H1 (cell line): ENCODE measurements around the gene NSFL1C. TPM values are rescaled to one million over a fixed set of nuclear protein-coding genes. Genes with fewer than 3 reads are reported as not detected.

Experiments
- CTCF ChIA-PET: fragments of 300-600 bp; sonication (Branson Sonifier 250); formaldehyde crosslinking; loops from one replicate; lab custom pipeline; 2021; ENCODE audit not compliant: partially characterized antibody; lab: Charles Lee
- POLR2A ChIA-PET: fragments of 300-600 bp; sonication (Branson Sonifier 250); formaldehyde crosslinking; loops from one replicate; lab custom pipeline; 2021; ENCODE audit warnings: inconsistent platforms; ENCODE audit not compliant: partially characterized antibody; lab: Charles Lee
- DNase-seq, 2 experiments: peaks; one replicate each; pipeline versions ENCODE4 v3.0.0 to v3.0.0-alpha.2; 2010 to 2022; ENCODE audit warnings: low spot score in 2 of 2, low read depth in 1 of 2, mixed read lengths in 1 of 2
- FAIRE-seq: peaks from 2 replicates; lab custom pipeline; 2011; peaks lifted over from hg19 to GRCh38; lab: Jason Lieb, UNC
- H2AFZ ChIP-seq: 2 replicates; pipeline ENCODE4 v1.8.1; 2012; ENCODE audit warnings: low read length, inconsistent platforms
- H2AK5ac ChIP-seq: 2 replicates; pipeline ENCODE4 v1.6.1; 2013; ENCODE audit warnings: low read depth, low read length
- H2BK120ac ChIP-seq: replicated peaks from 2 replicates; pipeline ENCODE3; 2013; ENCODE audit warnings: low read depth, low read length, inconsistent platforms
- H2BK12ac ChIP-seq: 2 replicates; pipeline ENCODE4 v1.6.1; 2013; ENCODE audit warnings: low read depth, low read length
- H2BK15ac ChIP-seq: 2 replicates; pipeline ENCODE4 v1.6.1; 2013; ENCODE audit warnings: low read length
- H2BK20ac ChIP-seq: 2 replicates; pipeline ENCODE4 v1.6.1; 2013; ENCODE audit warnings: low read length
- H2BK5ac ChIP-seq: 2 replicates; pipeline ENCODE4 v1.6.1; 2013; ENCODE audit warnings: low read depth, low read length
- H3K14ac ChIP-seq: 2 replicates; pipeline ENCODE4 v1.6.1; 2013; ENCODE audit warnings: inconsistent platforms; ENCODE audit not compliant: insufficient read length
- H3K18ac ChIP-seq: 2 replicates; pipeline ENCODE4 v1.6.1; 2013; ENCODE audit warnings: low read length; ENCODE audit errors: extremely low read depth
- H3K23ac ChIP-seq: 2 replicates; pipeline ENCODE4 v1.6.1; 2013; ENCODE audit warnings: inconsistent platforms; ENCODE audit not compliant: insufficient read length
- H3K23me2 ChIP-seq: 2 replicates; pipeline ENCODE4 v1.6.1; 2013; ENCODE audit warnings: low read depth, low read length
- H3K27ac ChIP-seq: 2 replicates; pipeline ENCODE4 v1.6.1; 2011; ENCODE audit warnings: low read depth, low read length, inconsistent platforms
- H3K27me3 ChIP-seq, 4 experiments: replicated peaks in 1 of 4; 1 replicate in 1 of 4; 2 replicates in 3 of 4; pipeline versions ENCODE4 v1.6.1 to v1.8.1; 2011 to 2013; ENCODE audit warnings: low read length in 3 of 4, mild to moderate bottlenecking in 3 of 4, inconsistent platforms in 2 of 4, mixed read lengths in 2 of 4, moderate library complexity in 1 of 4; ENCODE audit not compliant: control insufficient read depth in 3 of 4, insufficient read depth in 3 of 4; ENCODE audit errors: extremely low read depth in 1 of 4
- H3K36me3 ChIP-seq, 4 experiments: 2 replicates each; pipeline versions ENCODE4 v1.6.1 to v1.8.1; 2011 to 2013; ENCODE audit warnings: mild to moderate bottlenecking in 4 of 4, low read length in 3 of 4, moderate library complexity in 2 of 4, control low read depth in 1 of 4, inconsistent platforms in 1 of 4; ENCODE audit not compliant: insufficient read depth in 4 of 4, control insufficient read depth in 2 of 4
- H3K4ac ChIP-seq: replicated peaks from 2 replicates; pipeline ENCODE3; 2013; ENCODE audit warnings: low read length, low read depth, mixed read lengths, inconsistent platforms; ENCODE audit not compliant: insufficient read length
- H3K4me1 ChIP-seq, 4 experiments: replicated peaks in 1 of 4; 1 replicate in 1 of 4; 2 replicates in 3 of 4; pipeline versions ENCODE4 v1.6.1 to v1.8.1; 2011 to 2013; ENCODE audit warnings: low read length in 3 of 4, inconsistent platforms in 2 of 4, mixed read lengths in 1 of 4; ENCODE audit not compliant: insufficient read depth in 4 of 4, control insufficient read depth in 3 of 4
- H3K4me2 ChIP-seq, 2 experiments: 2 replicates each; pipeline versions ENCODE4 v1.6.1 to v1.8.1; 2011 to 2013; ENCODE audit warnings: low read depth in 2 of 2, low read length in 2 of 2, control low read depth in 1 of 2, inconsistent platforms in 1 of 2, mild to moderate bottlenecking in 1 of 2; ENCODE audit not compliant: insufficient read depth in 1 of 2
- H3K4me3 ChIP-seq, 4 experiments: fragments of 200-600, 300-600 bp in 1 of 4; sonication (generic), shearing (Covaris generic), sonication (Bioruptor Twin) in 1 of 4; 2 replicates each; pipeline versions ENCODE4 v1.5.1 to v1.8.1; 2011 to 2016; ENCODE audit warnings: low read length in 4 of 4, low read depth in 3 of 4, control low read depth in 2 of 4, inconsistent platforms in 2 of 4, mild to moderate bottlenecking in 2 of 4, mixed read lengths in 1 of 4, moderate library complexity in 1 of 4; ENCODE audit not compliant: insufficient read depth in 2 of 4; ENCODE audit errors: extremely low read depth in 1 of 4
- H3K56ac ChIP-seq: replicated peaks from 2 replicates; pipeline ENCODE3; 2013; ENCODE audit warnings: low read depth, mild to moderate bottlenecking, mixed read lengths, low read length, inconsistent platforms; ENCODE audit not compliant: insufficient read length
- H3K79me1 ChIP-seq: 2 replicates; pipeline ENCODE4 v1.6.1; 2013; ENCODE audit warnings: low read depth, low read length, control low read depth
- H3K79me2 ChIP-seq, 2 experiments: 2 replicates each; pipeline versions ENCODE4 v1.6.1 to v1.8.1; 2012 to 2013; ENCODE audit warnings: low read length in 2 of 2, mild to moderate bottlenecking in 2 of 2, inconsistent platforms in 1 of 2; ENCODE audit not compliant: insufficient read depth in 2 of 2, control insufficient read depth in 1 of 2
- H3K9ac ChIP-seq, 4 experiments: replicated peaks in 1 of 4; 1 replicate in 1 of 4; 2 replicates in 3 of 4; pipeline versions ENCODE4 v1.6.1 to v1.8.1; 2011 to 2013; ENCODE audit warnings: low read depth in 3 of 4, low read length in 3 of 4, control low read depth in 2 of 4, mild to moderate bottlenecking in 2 of 4, moderate library complexity in 2 of 4, inconsistent platforms in 1 of 4; ENCODE audit errors: extremely low read depth in 1 of 4
- H3K9me3 ChIP-seq, 2 experiments: 2 replicates each; pipeline versions ENCODE4 v1.6.1 to v1.8.1; 2012 to 2013; ENCODE audit warnings: mild to moderate bottlenecking in 2 of 2, moderate library complexity in 2 of 2, control low read depth in 1 of 2, inconsistent platforms in 1 of 2, low read depth in 1 of 2, low read length in 1 of 2, mixed read lengths in 1 of 2; ENCODE audit not compliant: insufficient read depth in 2 of 2
- H4K20me1 ChIP-seq, 2 experiments: replicated peaks in 1 of 2; 2 replicates each; pipeline versions ENCODE3 to v1.8.1; 2011 to 2013; ENCODE audit warnings: inconsistent platforms in 2 of 2, low read length in 2 of 2, mild to moderate bottlenecking in 1 of 2; ENCODE audit not compliant: insufficient read depth in 2 of 2, control insufficient read depth in 1 of 2
- H4K5ac ChIP-seq: 2 replicates; pipeline ENCODE4 v1.6.1; 2013; ENCODE audit warnings: low read length, low read depth, mixed read lengths, inconsistent platforms; ENCODE audit not compliant: insufficient read length
- H4K8ac ChIP-seq: 2 replicates; pipeline ENCODE4 v1.8.0; 2013; ENCODE audit warnings: mild to moderate bottlenecking, moderate library complexity, low read length, inconsistent platforms; ENCODE audit not compliant: insufficient read depth; ENCODE audit errors: extremely low read depth
- H4K91ac ChIP-seq: replicated peaks from 2 replicates; pipeline ENCODE3; 2013; ENCODE audit warnings: low read length, mixed read lengths, inconsistent platforms; ENCODE audit not compliant: insufficient read length
- CBX5 ChIP-seq: fragments of 300-800, 300-1000 bp; sonication (generic); IDR thresholded peaks from 2 replicates; pipeline ENCODE4 v1.7.1; 2016; ENCODE audit warnings: antibody characterized with exemption, low read length, low read depth
- KDM4A ChIP-seq: IDR thresholded peaks from one replicate; pipeline ENCODE4 v1.7.1; 2012; ENCODE audit warnings: low read depth, mild to moderate bottlenecking, moderate library complexity, low read length, inconsistent platforms; ENCODE audit not compliant: severe bottlenecking
- NRF1 ChIP-seq: IDR thresholded peaks from 2 replicates; pipeline ENCODE4 v1.6.1; 2011; ENCODE audit warnings: mild to moderate bottlenecking, low read depth, low read length, improper control_type of control experiment
- RFX5 ChIP-seq: IDR thresholded peaks from 2 replicates; pipeline ENCODE4 v1.6.1; 2011; ENCODE audit warnings: low read depth, low read length, improper control_type of control experiment, borderline replicate concordance
- RNF2 ChIP-seq: fragments of 200-900, 300-1000 bp; sonication (generic); IDR thresholded peaks from 2 replicates; pipeline ENCODE4 v1.7.1; 2016; ENCODE audit warnings: borderline replicate concordance, low read depth, mild to moderate bottlenecking, antibody characterized with exemption, low read length; ENCODE audit not compliant: poor library complexity, severe bottlenecking; ENCODE audit errors: missing control alignments
- ZNF274 ChIP-seq: IDR thresholded peaks from 2 replicates; pipeline ENCODE4 v1.7.0; 2012; ENCODE audit warnings: low read length, borderline replicate concordance; ENCODE audit errors: extremely low read depth
- WGBS, 2 experiments: shearing (Covaris generic) in 1 of 2; methylation state at CpG; one replicate each; pipeline versions ENCODE4 v1.1.6 to v1.1.7; 2013 to 2015; ENCODE audit warnings: low lambda C conversion rate in 2 of 2, mixed read lengths in 2 of 2, inconsistent platforms in 1 of 2, low coverage in 1 of 2, missing lambda C conversion rate in 1 of 2; ENCODE audit not compliant: insufficient replicate concordance in 2 of 2, insufficient coverage in 1 of 2, insufficient read length in 1 of 2; ENCODE audit errors: extremely low coverage in 1 of 2, missing lambda C conversion rate in 1 of 2; 5-methylcytosine and 5-hydroxymethylcytosine counted together
- polyA plus RNA-seq, 7 experiments: library from polyadenylated mRNA; depleted of rRNA in 3 of 7; stranded (reverse) in 5 of 7; unstranded in 2 of 7; fragments of >200 nt in 5 of 7; fragments of 200-250 nt in 2 of 7; gene quantifications; 1 replicate in 5 of 7; 2 replicates in 1 of 7; 4 replicates in 1 of 7; pipeline versions ENCODE4 v1.2.1 to v1.2.3, GENCODE V29; 2011 to 2013; ENCODE audit warnings: missing spikeins in 2 of 7, mixed read lengths in 2 of 7
- total RNA-seq: library from RNA; stranded (reverse); fragmentation: NEBNext Ultra II Directional; extraction: Animal tissue kit (Norgen Biotek cat#: 25700); gene quantifications from 2 replicates; pipeline ENCODE4 v1.2.1, GENCODE V29; 2021
- TF ChIP-seq, protein P1 (sequence below), 3 experiments: IDR thresholded peaks; 1 replicate in 2 of 3; 2 replicates in 1 of 3; pipeline versions ENCODE4 v1.5.1 to v1.6.1; 2011; ENCODE audit warnings: low read length in 3 of 3, mild to moderate bottlenecking in 3 of 3, inconsistent platforms in 2 of 3, low read depth in 1 of 3, moderate library complexity in 1 of 3; ENCODE audit not compliant: insufficient read depth in 1 of 3; ENCODE audit errors: control extremely low read depth in 1 of 3

The NSFL1C gene
- total and polyA plus RNA-seq, 2 of the 8 experiments (the other 6 are each of a cell fraction or from before 2014, with no cell fraction given): 21.6 to 98.0 TPM

DNA sequence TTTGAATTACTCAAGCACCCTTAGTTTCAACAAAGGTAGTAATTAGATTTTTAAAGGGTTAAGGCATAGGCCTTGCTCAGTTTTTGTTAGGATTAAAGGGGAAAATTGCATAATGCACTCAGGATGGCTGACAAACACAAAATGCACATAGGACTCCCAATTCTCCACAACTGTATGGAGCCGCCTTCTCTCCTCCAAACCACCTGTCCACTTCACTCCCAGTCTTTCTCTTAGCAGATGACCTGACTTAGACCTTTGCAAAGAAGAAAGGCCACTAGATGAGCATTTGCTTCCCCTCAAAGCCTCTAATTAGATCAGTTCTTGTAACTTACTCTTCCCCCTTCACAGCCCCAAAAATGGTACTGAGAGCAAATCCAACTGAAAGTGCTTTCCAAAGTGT is 20.1 kb downstream of the NSFL1C start:
- H4K91ac ChIP-seq: no peak overlapping the region
- H3K18ac ChIP-seq: no peak overlapping the region
- peaks cover 40 to 89% (median 70%) of the 10 kb centered on the region in 4 experiments for H3K36me3 ChIP-seq
- no peak for DNase-seq
- 59% methylated on average over 1 of the region's 1 CpG; no CpG with 5 or more reads in 1 of the 2 experiments for WGBS, 2 experiments
- no peak overlapping the region for H4K5ac ChIP-seq
- no peak overlapping the region for H3K9ac ChIP-seq
- no peak overlapping the region for H3K4me3 ChIP-seq
- H2BK120ac ChIP-seq: no peak overlapping the region
- no peak for TF ChIP-seq KDM4A
- TF ChIP-seq NRF1: no peak
- TF ChIP-seq RFX5: no peak
- TF ChIP-seq ZNF274: no peak
- TF ChIP-seq CBX5: no peak
- TF ChIP-seq RNF2: no peak
- TF ChIP-seq, protein P1, sequence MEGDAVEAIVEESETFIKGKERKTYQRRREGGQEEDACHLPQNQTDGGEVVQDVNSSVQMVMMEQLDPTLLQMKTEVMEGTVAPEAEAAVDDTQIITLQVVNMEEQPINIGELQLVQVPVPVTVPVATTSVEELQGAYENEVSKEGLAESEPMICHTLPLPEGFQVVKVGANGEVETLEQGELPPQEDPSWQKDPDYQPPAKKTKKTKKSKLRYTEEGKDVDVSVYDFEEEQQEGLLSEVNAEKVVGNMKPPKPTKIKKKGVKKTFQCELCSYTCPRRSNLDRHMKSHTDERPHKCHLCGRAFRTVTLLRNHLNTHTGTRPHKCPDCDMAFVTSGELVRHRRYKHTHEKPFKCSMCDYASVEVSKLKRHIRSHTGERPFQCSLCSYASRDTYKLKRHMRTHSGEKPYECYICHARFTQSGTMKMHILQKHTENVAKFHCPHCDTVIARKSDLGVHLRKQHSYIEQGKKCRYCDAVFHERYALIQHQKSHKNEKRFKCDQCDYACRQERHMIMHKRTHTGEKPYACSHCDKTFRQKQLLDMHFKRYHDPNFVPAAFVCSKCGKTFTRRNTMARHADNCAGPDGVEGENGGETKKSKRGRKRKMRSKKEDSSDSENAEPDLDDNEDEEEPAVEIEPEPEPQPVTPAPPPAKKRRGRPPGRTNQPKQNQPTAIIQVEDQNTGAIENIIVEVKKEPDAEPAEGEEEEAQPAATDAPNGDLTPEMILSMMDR (IDR thresholded peaks at IDR 0.05; ENCODE audit: control extremely low read depth in 1 of 3, insufficient read depth in 1 of 3, low read depth in 1 of 3, low read length in 3 of 3): no peak
- H4K20me1 ChIP-seq: peaks cover 0 to 5% of the 10 kb centered on the region in 2 experiments
- no peaks in the 10 kb centered on the region for H3K23me2 ChIP-seq
- no peak overlapping the region for H2AK5ac ChIP-seq
- CTCF ChIA-PET: interaction anchor here (0.6 to 6.5 kb wide), 3 partner anchors 9 to 37 kb away, joined by 3 to 76 read pairs (median 5); no protein-coding TSS in a partner anchor
- no peaks in the 10 kb centered on the region for H3K27me3 ChIP-seq
- no peak overlapping the region for H3K27ac ChIP-seq
- H2BK15ac ChIP-seq: no peak overlapping the region
- no peaks in the 10 kb centered on the region for H3K79me2 ChIP-seq
- H2BK12ac ChIP-seq: no peak overlapping the region
- H3K4ac ChIP-seq: no peak overlapping the region
- no peak overlapping the region for H3K23ac ChIP-seq
- POLR2A ChIA-PET: interaction anchor here (0.6 kb wide), 1 partner anchor 20 kb away, joined by 4 read pairs; the partner anchor contains the start of gene NSFL1C
- no peak overlapping the region for H3K56ac ChIP-seq
- H3K14ac ChIP-seq: no peak overlapping the region
- H4K8ac ChIP-seq: no peak overlapping the region
- no peak overlapping the region for H2BK20ac ChIP-seq
- H2AFZ ChIP-seq: no peak overlapping the region
- H2BK5ac ChIP-seq: no peak overlapping the region
- H3K79me1 ChIP-seq: no peaks in the 10 kb centered on the region; the same call in 1 of the 2 replicates
- H3K4me2 ChIP-seq: no peak overlapping the region
- H3K9me3 ChIP-seq: peaks cover 10 to 15% of the 10 kb centered on the region in 2 experiments
- no peaks in the 10 kb centered on the region for H3K4me1 ChIP-seq
- FAIRE-seq: no peak
